Peyer's patch (tissue), 4 donors: ENCODE data around the gene ZNF414. TPM values are rescaled to one million over a fixed set of nuclear protein-coding genes. Genes with fewer than 3 reads are reported as not detected.

Source experiments
- DNase-seq, 3 donors: peaks; one replicate each; pipeline ENCODE4 v3.0.0-alpha.2; 2017 to 2019
- H3K27ac ChIP-seq, 4 donors: fragments of 200-600 bp; sonication (generic); one replicate each; pipeline ENCODE4 v1.5.1; 2016 to 2019
- H3K27me3 ChIP-seq, 2 donors: fragments of 200-600 bp; sonication (generic); one replicate each; pipeline ENCODE4 v1.5.1; 2019
- H3K36me3 ChIP-seq, 3 donors: fragments of 200-600 bp; sonication (generic); one replicate each; pipeline ENCODE4 v1.5.1; 2016 to 2019
- H3K4me1 ChIP-seq, 4 donors: fragments of 200-600 bp; sonication (generic); one replicate each; pipeline ENCODE4 v1.5.1; 2016 to 2019
- H3K4me3 ChIP-seq, 4 donors: fragments of 200-600 bp; sonication (generic); 1 replicate in 3 of 4; 2 replicates in 1 of 4; pipeline ENCODE4 v1.5.1; 2016 to 2019; ENCODE audit warnings: mild to moderate bottlenecking in 1 of 4
- H3K9me3 ChIP-seq, 4 donors: fragments of 200-600 bp; sonication (generic); one replicate each; pipeline ENCODE4 v1.5.1; 2016 to 2019; ENCODE audit warnings: mild to moderate bottlenecking in 1 of 4
- CTCF ChIP-seq, 6 experiments: fragments of 450-650 bp in 4 of 6; fragments of 200-600 bp in 2 of 6; sonication (generic) in 1 of 6; IDR thresholded peaks; one replicate each; pipeline ENCODE4 v1.5.1; 2017 to 2019; ENCODE audit warnings: antibody characterized with exemption in 6 of 6, mild to moderate bottlenecking in 3 of 6, moderate library complexity in 1 of 6
- POLR2A ChIP-seq, 2 donors: fragments of 450-650 bp; IDR thresholded peaks; one replicate each; pipeline ENCODE4 v1.5.1; 2017; ENCODE audit warnings: antibody characterized with exemption in 2 of 2, mild to moderate bottlenecking in 2 of 2, moderate library complexity in 2 of 2
- total RNA-seq, 4 donors: library from RNA; depleted of rRNA; stranded (reverse); fragments of >200 nt; gene quantifications; one replicate each; pipeline ENCODE4 v1.1.0, GENCODE V29; 2016

ZNF414 gene
- total RNA-seq, 4 donors from 2014 or later, result 12.4 to 45.2 (median 24.1) TPM

GRCh38 chr19:8487137-8487851, 26.7 kb downstream of the ZNF414 start:
- no peaks in the 10 kb centered on the region for H3K9me3 ChIP-seq
- no peaks in the 10 kb centered on the region for H3K27me3 ChIP-seq
- peak overlapping the region in 3 of 4 donors; percentile 18 to 56 (median 55) for H3K27ac ChIP-seq
- H3K4me1 ChIP-seq, result peaks cover 0 to 9% (median 4%) of the 10 kb centered on the region in 4 donors
- peak in 2 of 3 donors; percentile 62 to 66 for DNase-seq
- H3K4me3 ChIP-seq, result no peak overlapping the region
- TF ChIP-seq CTCF (IDR thresholded peaks at IDR 0.05), result no peak
- no peak for TF ChIP-seq POLR2A (IDR thresholded peaks at IDR 0.05)
- peaks cover 0 to 77% (median 0%) of the 10 kb centered on the region in 3 donors for H3K36me3 ChIP-seq

GRCh38 chr19:8486661-8487136, 27.3 kb downstream of the ZNF414 start:
- peak overlapping the region in 2 of 4 donors; percentile 18 to 56 for H3K27ac ChIP-seq

GRCh38 chr19:8485561-8486371, 28.2 kb downstream of the ZNF414 start:
- Histone ChIP-seq H3K4me1 (peaks cover 0 to 9% (median 4%) of the 10 kb centered on the region in 4 donors), H3K36me3 (peaks cover 0 to 91% (median 0%) of the 10 kb centered on the region in 3 donors), H3K27me3 (no peaks in the 10 kb centered on the region), H3K27ac (no peak overlapping the region), H3K9me3 (no peaks in the 10 kb centered on the region), H3K4me3 (no peak overlapping the region)
- peak in 1 of 3 donors; percentile 44 for DNase-seq
- TF ChIP-seq POLR2A (IDR thresholded peaks at IDR 0.05) (no peak), CTCF (IDR thresholded peaks at IDR 0.05) (no peak)

More at GRCh38 chr19:8486661-8487136, 27.3 kb downstream of the ZNF414 start:
- Histone ChIP-seq H3K36me3 (peaks cover 0 to 83% (median 0%) of the 10 kb centered on the region in 3 donors), H3K4me3 (no peak overlapping the region), H3K4me1 (peaks cover 0 to 9% (median 4%) of the 10 kb centered on the region in 4 donors), H3K27me3 (no peaks in the 10 kb centered on the region), H3K9me3 (no peaks in the 10 kb centered on the region)
- DNase-seq, result no peak
- TF ChIP-seq POLR2A (IDR thresholded peaks at IDR 0.05), result no peak
- TF ChIP-seq CTCF (IDR thresholded peaks at IDR 0.05), result no peak

GRCh38 chr19:8484331-8484894, 29.6 kb downstream of the ZNF414 start:
- peaks cover 0 to 9% (median 4%) of the 10 kb centered on the region in 4 donors for H3K4me1 ChIP-seq
- TF ChIP-seq POLR2A (IDR thresholded peaks at IDR 0.05) (no peak), CTCF (IDR thresholded peaks at IDR 0.05) (no peak)
- H3K4me3 ChIP-seq, result no peak overlapping the region
- no peaks in the 10 kb centered on the region for H3K9me3 ChIP-seq
- H3K36me3 ChIP-seq, result peaks cover 0 to 92% (median 0%) of the 10 kb centered on the region in 3 donors
- H3K27me3 ChIP-seq, result no peaks in the 10 kb centered on the region
- peak in 2 of 3 donors; percentile 39 to 66 for DNase-seq
- H3K27ac ChIP-seq, result no peak overlapping the region

GRCh38 chr19:8483165-8483564, 30.8 kb downstream of the ZNF414 start:
- Histone ChIP-seq H3K9me3 (no peaks in the 10 kb centered on the region), H3K27me3 (no peaks in the 10 kb centered on the region), H3K36me3 (peaks cover 0 to 90% (median 0%) of the 10 kb centered on the region in 3 donors), H3K4me3 (no peak overlapping the region), H3K4me1 (peaks cover 0 to 9% (median 4%) of the 10 kb centered on the region in 4 donors), H3K27ac (no peak overlapping the region)
- no peak for TF ChIP-seq CTCF (IDR thresholded peaks at IDR 0.05)
- no peak for TF ChIP-seq POLR2A (IDR thresholded peaks at IDR 0.05)
- peak in 1 of 3 donors; percentile 7 for DNase-seq
